ENCODE results near the gene RASGRP4.

GRCh38 chr19:38425222-38425809 is 703 bp downstream of the RASGRP4 start:
- TF ChIP-seq CTCF (IDR thresholded peaks at IDR 0.05; ENCODE audit: low read depth, low read length) (no peak), POLR2A (IDR thresholded peaks at IDR 0.05; ENCODE audit: extremely low read depth, insufficient read length) (no peak)
